Endothelial cell of umbilical vein (primary cell): ENCODE results near the gene MFSD6L. TPM values are rescaled to one million over a fixed set of nuclear protein-coding genes. Genes with fewer than 3 reads are reported as not detected.

Experiments used
- BruUV-seq: library from RNA; stranded (reverse); fragments of 400-500 nt; replicated peaks from 2 replicates; lab custom pipeline; 2021; lab: Mats Ljungman, UMichigan
- CTCF ChIA-PET: fragments of 300-600, 350-600 bp; sonication (Branson Sonifier 250); formaldehyde crosslinking; loops from one replicate; lab custom pipeline; 2021; ENCODE audit warnings: antibody characterized with exemption, inconsistent platforms; lab: Charles Lee
- POLR2A ChIA-PET: fragments of 300-600, 350-600 bp; sonication (Branson Sonifier 250); formaldehyde crosslinking; loops from one replicate; lab custom pipeline; 2021; ENCODE audit warnings: antibody characterized with exemption, inconsistent platforms; lab: Charles Lee
- DNase-seq: peaks from one replicate; pipeline ENCODE4 v3.0.0-alpha.2; 2011; ENCODE audit warnings: low read depth, low spot score
- FAIRE-seq: peaks from 2 replicates; lab custom pipeline; 2011; peaks lifted over from hg19 to GRCh38; lab: Jason Lieb, UNC
- H2AFZ ChIP-seq: 2 replicates; pipeline ENCODE4 v1.6.0; 2012; ENCODE audit warnings: low read depth, low read length, control low read depth, inconsistent platforms
- H3K27ac ChIP-seq: 2 replicates; pipeline ENCODE4 v1.5.1; 2011; ENCODE audit warnings: low read depth, mild to moderate bottlenecking, control low read depth, low read length, moderate library complexity; ENCODE audit not compliant: insufficient read depth
- H3K27me3 ChIP-seq, 2 experiments: 2 replicates each; pipeline versions ENCODE4 v1.6.0 to v1.6.1; 2011; ENCODE audit warnings: low read length in 2 of 2, mixed read lengths in 1 of 2; ENCODE audit not compliant: control insufficient read depth in 2 of 2, insufficient read depth in 2 of 2
- H3K36me3 ChIP-seq, 2 experiments: 2 replicates in 1 of 2; 3 replicates in 1 of 2; pipeline ENCODE4 v1.5.1; 2011; ENCODE audit warnings: low read length in 2 of 2, mild to moderate bottlenecking in 1 of 2, moderate library complexity in 1 of 2; ENCODE audit not compliant: control insufficient read depth in 2 of 2, insufficient read depth in 2 of 2; ENCODE audit errors: extremely low read depth in 1 of 2
- H3K4me1 ChIP-seq: 3 replicates; pipeline ENCODE4 v1.5.1; 2011; ENCODE audit warnings: mild to moderate bottlenecking, low read length; ENCODE audit not compliant: control insufficient read depth, insufficient read depth; ENCODE audit errors: extremely low read depth
- H3K4me2 ChIP-seq: 2 replicates; pipeline ENCODE4 v1.6.1; 2011; ENCODE audit warnings: low read length, control low read depth, mixed read lengths; ENCODE audit not compliant: insufficient read depth
- H3K4me3 ChIP-seq, 3 experiments: fragments of 200-600 bp in 1 of 3; sonication (generic), shearing (Covaris generic) in 1 of 3; replicated peaks in 1 of 3; 2 replicates each; pipeline ENCODE4 v1.5.1; 2011 to 2016; ENCODE audit warnings: control low read depth in 3 of 3, low read length in 3 of 3, mild to moderate bottlenecking in 2 of 3, inconsistent platforms in 1 of 3, low read depth in 1 of 3, moderate library complexity in 1 of 3; ENCODE audit not compliant: insufficient read depth in 1 of 3
- H3K79me2 ChIP-seq: 2 replicates; pipeline ENCODE4 v1.6.0; 2012; ENCODE audit warnings: low read length, inconsistent platforms; ENCODE audit not compliant: control insufficient read depth, insufficient read depth
- H3K9ac ChIP-seq: replicated peaks from 2 replicates; pipeline ENCODE3; 2011; ENCODE audit warnings: low read length, control low read depth; ENCODE audit not compliant: insufficient read depth; ENCODE audit errors: extremely low read depth
- H3K9me1 ChIP-seq: replicated peaks from 3 replicates; pipeline ENCODE4 v1.6.0; 2011; ENCODE audit warnings: mild to moderate bottlenecking, low read length; ENCODE audit not compliant: control insufficient read depth, insufficient read depth; ENCODE audit errors: extremely low read depth
- H3K9me3 ChIP-seq: replicated peaks from 2 replicates; pipeline ENCODE4 v1.5.1; 2012; ENCODE audit warnings: low read length, inconsistent platforms; ENCODE audit not compliant: control insufficient read depth, insufficient read depth
- H4K20me1 ChIP-seq: replicated peaks from 2 replicates; pipeline ENCODE3; 2011; ENCODE audit warnings: mild to moderate bottlenecking, low read length; ENCODE audit not compliant: control insufficient read depth, insufficient read depth; ENCODE audit errors: extremely low read depth
- CTCF ChIP-seq, 2 donors: IDR thresholded peaks; 1 replicate in 1 of 2; 2 replicates in 1 of 2; pipeline ENCODE4 v1.5.1; 2011; ENCODE audit warnings: low read length in 2 of 2, mild to moderate bottlenecking in 2 of 2, moderate library complexity in 2 of 2, control low read depth in 1 of 2, inconsistent platforms in 1 of 2, low read depth in 1 of 2; ENCODE audit not compliant: insufficient read depth in 1 of 2; ENCODE audit errors: extremely low read depth in 1 of 2
- EZH2 ChIP-seq: IDR thresholded peaks from 2 replicates; pipeline ENCODE4 v1.6.1; 2012; ENCODE audit warnings: borderline replicate concordance, low read depth, mild to moderate bottlenecking, moderate library complexity, low read length, inconsistent platforms; ENCODE audit not compliant: severe bottlenecking
- FOS ChIP-seq: IDR thresholded peaks from 2 replicates; pipeline ENCODE4 v1.6.1; 2011; ENCODE audit warnings: mild to moderate bottlenecking, low read length, moderate library complexity, borderline replicate concordance; ENCODE audit not compliant: insufficient read depth
- GATA2 ChIP-seq: IDR thresholded peaks from 2 replicates; pipeline ENCODE4 v1.7.0; 2011; ENCODE audit warnings: low read depth, mild to moderate bottlenecking, moderate library complexity, mixed read lengths, low read length; ENCODE audit not compliant: insufficient read length, insufficient read depth
- JUN ChIP-seq: IDR thresholded peaks from 2 replicates; pipeline ENCODE4 v1.6.1; 2011; ENCODE audit warnings: borderline replicate concordance, low read depth; ENCODE audit not compliant: insufficient read length, insufficient read depth
- MAX ChIP-seq: IDR thresholded peaks from 2 replicates; pipeline ENCODE4 v1.6.1; 2011; ENCODE audit not compliant: insufficient read depth, insufficient read length
- MYC ChIP-seq: IDR thresholded peaks from one replicate; pipeline ENCODE4 v1.6.1; 2011; ENCODE audit warnings: mild to moderate bottlenecking, low read depth, low read length
- POLR2A ChIP-seq: IDR thresholded peaks from 2 replicates; pipeline ENCODE4 v1.6.1; 2012; ENCODE audit warnings: low read depth, mild to moderate bottlenecking, control low read depth, low read length
- POLR2AphosphoS5 ChIP-seq: IDR thresholded peaks from 2 replicates; pipeline ENCODE4 v1.6.1; 2012; ENCODE audit warnings: low read depth, mild to moderate bottlenecking, control low read depth, low read length, moderate library complexity; ENCODE audit not compliant: insufficient read depth
- dilution Hi-C: fragments of 300-500 bp; cut with MboI; formaldehyde crosslinking; loops from one replicate; pipeline ENCODE4 v1.15.0; 2019; ENCODE audit warnings: low sequenced_read_pairs; ENCODE audit not compliant: extremely low pct_ligation_motif_present
- intact Hi-C: fragments of 100-400 bp; cut with micrococcal nuclease; formaldehyde crosslinking; loops from one replicate; pipeline ENCODE4 v1.10.0; 2022
- polyA plus RNA-seq, 4 experiments: library from polyadenylated mRNA; depleted of rRNA in 3 of 4; stranded (reverse) in 3 of 4; unstranded in 1 of 4; fragments of >200 nt; gene quantifications; 2 replicates each; pipeline versions ENCODE4 v1.2.1 to v1.2.3, GENCODE V29; 2011 to 2012; ENCODE audit warnings: missing spikeins in 1 of 4
- total RNA-seq: library from RNA; stranded (reverse); gene quantifications from 2 replicates; pipeline ENCODE4 v1.2.3, GENCODE V29; 2021

The MFSD6L gene
- total and polyA plus RNA-seq, 2 donors (not counting 3 experiments of a cell fraction or from before 2014, with no cell fraction given), result not detected

- intact Hi-C loops (no loop called here), dilution Hi-C loops (no loop called here)
- H3K9me3 ChIP-seq, result no peaks in the 10 kb centered on the region
- BruUV-seq, result no TSS peak
- no peaks in the 10 kb centered on the region for H3K79me2 ChIP-seq
- no peaks in the 10 kb centered on the region for H4K20me1 ChIP-seq
- no peak overlapping the region for H3K4me2 ChIP-seq
- CTCF ChIA-PET, result no interaction called here
- no peak for DNase-seq
- no peak overlapping the region for H3K4me3 ChIP-seq
- no peaks in the 10 kb centered on the region for H3K36me3 ChIP-seq
- H2AFZ ChIP-seq, result no peak overlapping the region
- FAIRE-seq, result no peak
- H3K9ac ChIP-seq, result no peak overlapping the region
- H3K9me1 ChIP-seq, result no peaks in the 10 kb centered on the region
- H3K4me1 ChIP-seq, result no peaks in the 10 kb centered on the region
- POLR2A ChIA-PET, result no interaction called here
- no peaks in the 10 kb centered on the region for H3K27me3 ChIP-seq
- TF ChIP-seq POLR2AphosphoS5, result no peak
- TF ChIP-seq GATA2, result no peak
- no peak for TF ChIP-seq EZH2
- TF ChIP-seq POLR2A, result no peak
- TF ChIP-seq CTCF (IDR thresholded peaks at IDR 0.05; ENCODE audit: extremely low read depth in 1 of 2, insufficient read depth in 1 of 2, low read depth in 1 of 2, low read length in 2 of 2), result no peak
- TF ChIP-seq MYC, result no peak
- TF ChIP-seq FOS, result no peak
- TF ChIP-seq MAX, result no peak
- TF ChIP-seq JUN, result no peak
- H3K27ac ChIP-seq, result no peak overlapping the region
These were observed 35.9 kb upstream of the MFSD6L start for GRCh38 chr17:8835106-8835505.
